ENCODE results near the gene LHFPL6.

Gene LHFPL6

DNA sequence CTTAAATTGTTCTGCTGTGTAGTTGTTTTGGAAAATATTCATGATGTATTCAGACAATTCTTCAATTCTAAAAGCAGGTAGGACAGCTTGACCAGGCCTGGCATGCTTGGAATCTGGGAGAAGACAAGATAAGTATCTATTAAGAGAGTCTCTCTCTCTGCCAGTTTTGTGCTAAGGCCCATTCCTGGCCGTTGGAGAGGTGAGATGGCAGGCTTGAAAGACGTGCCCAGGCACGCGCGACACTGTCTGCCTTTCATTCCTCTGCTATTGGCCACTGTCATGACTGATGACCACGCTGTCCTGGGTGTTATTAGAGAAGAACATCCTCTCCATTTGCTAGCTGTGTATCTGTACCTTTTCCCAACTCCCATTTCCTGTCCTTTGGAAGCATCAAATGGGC lies 90.3 kb downstream of the LHFPL6 start:
- DNase-seq (ENCODE audit: low spot score), result no peak

DNA sequence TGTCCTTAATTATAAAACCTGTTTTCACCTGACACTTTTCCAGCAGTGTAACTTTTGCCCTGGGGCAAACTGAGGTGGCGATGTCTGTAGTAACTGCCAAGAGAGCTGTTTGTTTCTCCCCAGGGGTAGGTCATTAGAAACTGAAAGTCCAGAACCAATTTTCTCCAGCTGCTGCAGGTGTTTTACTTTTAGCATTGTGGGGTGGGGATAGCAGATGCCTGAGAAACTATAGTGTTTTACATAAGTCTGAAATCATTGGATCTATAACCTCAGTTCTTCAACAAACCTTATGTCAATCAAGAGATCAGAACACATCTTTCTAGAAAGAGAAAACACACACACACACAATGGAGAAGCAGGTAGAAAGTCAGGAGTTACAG lies 92.7 kb downstream of the LHFPL6 start:
- no peak for DNase-seq (ENCODE audit: low spot score)

DNA sequence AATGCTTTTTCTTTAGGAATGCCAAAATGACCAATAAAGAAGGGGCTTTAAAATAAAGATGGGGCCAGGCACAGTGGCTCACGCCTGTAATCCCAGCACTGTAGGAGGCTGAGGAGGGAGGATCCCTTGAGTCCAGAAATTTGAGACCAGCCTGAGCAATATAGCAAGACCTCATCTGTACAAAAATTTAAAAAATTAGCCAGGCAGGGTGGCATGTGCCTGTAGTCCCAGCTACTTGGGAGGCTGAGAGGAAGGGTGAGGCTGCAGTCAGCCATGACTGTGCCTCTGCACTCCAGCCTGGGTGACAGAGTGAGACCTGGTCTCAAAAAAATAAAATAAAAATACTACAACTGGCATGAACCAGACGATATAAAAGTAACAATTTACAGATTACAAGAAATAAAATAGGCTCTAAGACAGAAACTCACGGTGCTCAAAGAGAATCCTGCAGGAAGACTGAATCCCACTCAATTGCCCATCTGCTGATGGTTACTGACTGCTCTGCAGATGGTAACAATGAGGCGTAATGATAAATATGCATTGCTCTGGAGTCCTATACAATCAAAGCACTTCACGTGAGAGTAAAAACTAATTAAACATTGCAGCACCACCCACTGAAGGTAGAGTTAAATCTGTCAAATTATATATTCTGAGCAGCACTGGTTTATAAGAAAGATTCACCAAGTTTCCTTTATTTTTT lies 93.2 kb downstream of the LHFPL6 start:
- no peak for DNase-seq (ENCODE audit: low spot score)

DNA sequence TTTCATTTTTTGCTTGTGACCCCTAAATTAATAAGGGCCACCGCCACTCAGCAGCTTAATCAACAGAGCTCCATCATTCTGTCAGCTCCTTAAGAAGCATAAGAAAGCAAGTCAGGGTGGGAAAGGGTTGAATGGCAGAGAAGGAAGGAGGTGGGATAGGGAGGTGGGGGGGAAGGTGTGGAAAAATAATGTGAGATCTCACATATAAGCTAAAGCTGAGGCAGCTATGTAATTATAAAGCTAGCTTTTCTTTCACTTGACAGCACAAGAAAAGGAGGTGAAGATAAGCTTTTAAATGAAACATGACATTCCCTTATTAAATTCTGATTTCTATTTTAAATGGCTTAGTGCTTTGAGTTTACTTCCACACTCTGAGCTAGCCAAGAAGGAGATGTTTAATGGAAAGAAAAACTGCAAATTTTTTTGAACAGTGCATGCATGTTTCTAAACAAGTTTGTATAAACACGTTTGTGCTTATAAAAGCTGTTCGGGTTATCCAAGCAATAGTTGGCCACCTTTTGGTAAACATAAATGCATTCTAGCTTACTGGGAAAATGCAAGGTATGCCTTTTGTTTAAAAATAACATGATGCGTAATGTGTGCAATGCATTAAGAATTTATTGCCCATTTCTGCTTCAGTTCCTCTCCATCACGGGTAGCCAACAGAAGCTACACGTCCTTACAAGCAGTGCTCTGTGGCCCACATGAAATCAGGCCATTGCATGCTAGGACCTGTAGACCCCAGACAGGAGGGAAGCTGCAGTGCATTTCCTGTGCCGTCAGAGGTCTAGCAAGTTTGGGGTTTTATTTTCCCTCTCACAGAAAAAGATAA lies 96.2 kb downstream of the LHFPL6 start:
- no peak for DNase-seq (ENCODE audit: low spot score)

DNA sequence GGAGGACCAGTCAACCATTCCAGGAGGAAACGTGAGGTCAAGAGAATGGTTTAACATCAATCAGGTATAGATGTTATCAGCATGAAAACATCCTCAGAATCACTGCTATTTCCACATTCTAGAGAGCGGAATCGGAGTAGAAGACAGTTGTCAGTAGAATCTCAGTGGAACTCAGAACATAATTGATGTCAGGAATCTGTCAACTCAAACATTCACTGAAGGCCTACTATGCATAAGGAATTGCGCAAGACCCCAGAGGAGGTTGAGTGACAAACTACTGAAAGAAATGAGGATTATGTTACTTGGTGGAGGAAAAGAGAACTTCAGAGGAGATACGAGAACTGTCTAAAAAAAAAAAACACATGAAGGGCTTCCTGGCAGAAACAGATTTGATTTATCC lies 97.8 kb downstream of the LHFPL6 start:
- DNase-seq (ENCODE audit: low spot score), result no peak

DNA sequence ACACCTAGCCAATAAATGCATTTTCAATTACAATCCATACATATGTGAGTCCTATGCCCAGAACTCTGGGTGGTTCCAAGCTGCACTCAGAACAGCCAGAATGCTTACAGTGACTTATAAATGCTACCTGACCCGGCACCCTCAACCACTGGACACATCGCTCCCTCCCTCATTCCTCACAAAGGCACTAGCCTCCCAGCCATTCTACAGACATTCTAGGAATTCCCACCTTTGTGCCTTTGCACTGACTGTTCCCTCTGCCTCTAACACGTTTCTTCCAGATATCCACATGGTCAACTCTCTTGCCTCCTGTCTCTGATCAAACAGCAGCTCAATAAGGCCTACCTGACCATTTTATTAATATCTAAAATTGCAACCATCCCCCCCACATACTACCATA lies 99.9 kb downstream of the LHFPL6 start:
- DNase-seq (ENCODE audit: low spot score), result no peak

DNA sequence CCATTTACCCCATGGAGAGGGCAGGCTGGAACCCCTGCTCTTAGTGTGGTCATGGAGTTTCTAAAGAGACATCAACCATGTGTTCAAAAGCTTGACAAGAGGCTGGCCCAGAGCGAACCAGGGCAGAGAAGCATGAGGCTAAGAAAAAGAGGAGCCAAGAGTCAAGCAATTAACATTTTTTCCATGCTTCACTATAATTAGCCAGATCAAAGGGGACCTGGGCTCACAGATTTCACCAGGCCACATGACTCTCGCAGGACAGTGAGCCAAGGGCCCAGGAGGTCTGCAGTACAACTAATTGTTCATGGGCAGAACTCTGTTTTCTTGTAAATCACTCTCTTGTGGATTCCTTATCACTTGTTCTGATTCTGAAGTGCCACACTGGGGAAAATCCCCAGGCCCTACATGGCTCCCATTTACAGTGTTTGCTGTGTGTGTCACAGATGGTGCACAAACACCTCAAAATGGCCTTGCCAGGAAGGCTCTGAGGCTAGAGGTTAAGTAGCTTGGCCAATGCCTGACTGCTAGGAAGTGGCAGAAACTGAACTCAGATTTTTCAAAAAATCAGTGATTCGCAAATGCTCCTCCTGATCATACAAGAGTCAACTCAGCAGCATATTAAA lies 101.2 kb downstream of the LHFPL6 start:
- no peak for DNase-seq (ENCODE audit: low spot score)

DNA sequence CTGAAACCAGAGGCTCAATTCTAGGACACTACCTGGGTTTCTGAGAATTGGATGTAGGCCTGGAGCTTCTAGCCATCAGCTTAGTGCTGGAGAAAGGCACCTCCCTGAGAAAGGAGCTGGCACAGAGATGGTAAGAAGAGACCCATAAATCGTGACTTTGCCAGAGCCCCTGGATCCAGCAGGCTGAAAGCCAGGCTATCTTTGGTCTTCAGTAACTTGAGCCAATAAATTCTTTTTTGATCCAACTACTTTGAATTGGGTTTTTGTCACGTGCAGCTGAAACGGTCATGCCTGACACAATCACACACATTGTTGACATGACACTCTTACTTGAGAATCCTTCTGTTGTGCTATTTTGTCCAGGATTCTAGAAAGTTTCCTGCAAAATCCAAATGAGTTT lies 103.4 kb downstream of the LHFPL6 start:
- DNase-seq (ENCODE audit: low spot score), result no peak

DNA sequence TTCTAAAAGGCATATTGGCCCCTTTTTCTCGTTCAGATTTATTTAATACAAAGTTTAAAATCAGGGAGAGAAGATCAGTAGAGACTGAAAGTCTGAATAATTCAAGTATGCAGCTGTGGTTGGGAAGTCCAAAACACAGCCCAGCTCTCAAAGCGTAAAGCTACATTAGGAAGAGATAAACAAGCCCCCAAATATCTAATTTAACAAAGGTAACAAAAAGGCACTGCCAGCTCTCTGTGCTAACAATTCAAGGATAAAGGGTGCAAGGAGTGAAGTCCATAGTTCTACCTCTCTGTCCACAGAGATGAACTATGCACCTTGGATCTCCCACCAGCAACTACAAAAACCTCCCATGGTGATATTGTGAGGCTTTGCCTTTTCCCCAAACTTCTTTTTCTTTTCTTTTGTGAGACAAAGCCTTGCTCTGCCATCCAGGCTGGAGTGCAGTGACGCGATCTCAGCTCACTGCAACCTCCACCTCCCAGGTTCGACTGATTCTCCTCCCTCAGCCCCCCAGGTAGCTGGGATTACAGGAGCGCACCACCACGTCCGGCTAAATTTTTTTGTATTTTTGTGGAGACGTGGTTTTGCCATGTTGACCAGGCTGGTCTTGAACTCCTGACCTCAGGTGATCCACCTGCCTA lies 104.4 kb downstream of the LHFPL6 start:
- DNase-seq (ENCODE audit: low spot score), result no peak

DNA sequence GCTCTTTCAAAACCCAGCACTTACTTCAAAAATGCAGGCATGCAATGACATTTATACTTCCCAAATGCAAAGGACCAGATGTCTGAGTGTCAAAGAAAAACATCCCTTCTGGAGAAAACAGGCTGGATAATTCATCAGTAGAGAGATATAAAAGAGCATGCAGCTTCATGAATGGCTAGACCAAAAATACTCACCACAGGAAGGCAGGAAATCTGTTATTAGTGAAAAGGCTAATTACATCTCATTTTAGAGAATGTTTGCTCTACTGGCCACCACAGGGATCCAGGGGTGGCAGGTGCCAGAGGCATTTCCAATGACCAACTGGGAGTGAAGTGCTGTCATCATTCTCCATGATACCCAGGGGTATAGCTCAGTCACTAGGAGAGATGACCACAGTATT lies 106.5 kb downstream of the LHFPL6 start:
- no peak for DNase-seq (ENCODE audit: low spot score)

DNA sequence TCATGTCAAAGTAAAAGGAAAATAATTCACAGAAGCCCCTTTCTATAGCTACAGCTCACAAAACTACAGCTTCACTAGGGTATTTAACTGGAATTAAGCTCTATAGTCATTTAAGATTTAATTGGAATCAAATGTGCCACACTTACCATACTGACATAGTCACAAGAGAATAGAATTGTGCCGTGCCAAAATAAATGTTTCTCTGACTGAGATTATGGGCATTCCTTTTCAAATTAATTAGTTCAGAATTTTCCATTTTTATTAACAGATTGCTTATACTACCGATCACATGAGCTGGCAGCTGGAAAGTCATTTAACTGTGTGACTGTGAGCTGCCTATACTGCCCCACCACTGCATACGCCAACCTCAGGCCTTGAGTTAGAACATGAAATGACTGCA lies 108.4 kb downstream of the LHFPL6 start:
- DNase-seq (ENCODE audit: low spot score), result no peak

DNA sequence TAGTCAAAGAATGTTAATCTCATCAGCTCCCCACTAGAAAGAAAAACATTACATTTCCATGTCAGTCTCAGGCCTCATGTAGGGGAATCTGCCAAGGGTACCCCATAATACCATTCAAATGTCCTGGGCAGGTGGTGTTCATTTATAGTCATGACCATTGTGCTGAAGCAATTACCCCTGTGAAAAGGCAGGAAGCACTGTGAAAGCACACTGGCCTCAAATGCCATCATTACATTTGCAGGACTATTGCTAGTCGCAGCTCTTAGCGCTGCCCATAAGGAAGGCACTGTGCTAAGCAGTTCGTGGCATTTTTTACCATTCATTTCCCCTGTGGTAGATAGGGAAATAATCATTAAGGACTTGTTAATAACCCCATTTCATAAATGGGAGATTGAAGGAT lies 109.0 kb downstream of the LHFPL6 start:
- no peak for DNase-seq (ENCODE audit: low spot score)

DNA sequence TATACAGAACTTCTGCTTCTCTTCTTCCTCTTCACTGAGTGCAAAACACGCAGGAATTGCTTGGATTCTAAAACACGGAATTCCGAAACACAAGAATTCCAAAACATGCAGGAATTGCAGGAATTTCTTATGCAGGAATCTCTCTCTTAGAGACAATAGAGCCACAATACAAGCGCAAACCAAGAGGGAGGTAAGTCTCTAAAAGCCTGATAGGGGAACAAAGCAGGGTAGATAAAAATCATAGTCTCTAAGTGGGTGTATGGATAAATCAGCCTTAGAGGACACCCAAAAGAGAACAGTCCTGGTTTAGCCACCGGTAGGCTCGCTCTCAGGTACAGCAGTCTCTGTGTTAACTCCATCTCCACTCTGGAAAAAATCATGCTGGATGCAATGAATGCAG lies 112.9 kb downstream of the LHFPL6 start:
- DNase-seq (ENCODE audit: low spot score), result no peak

DNA sequence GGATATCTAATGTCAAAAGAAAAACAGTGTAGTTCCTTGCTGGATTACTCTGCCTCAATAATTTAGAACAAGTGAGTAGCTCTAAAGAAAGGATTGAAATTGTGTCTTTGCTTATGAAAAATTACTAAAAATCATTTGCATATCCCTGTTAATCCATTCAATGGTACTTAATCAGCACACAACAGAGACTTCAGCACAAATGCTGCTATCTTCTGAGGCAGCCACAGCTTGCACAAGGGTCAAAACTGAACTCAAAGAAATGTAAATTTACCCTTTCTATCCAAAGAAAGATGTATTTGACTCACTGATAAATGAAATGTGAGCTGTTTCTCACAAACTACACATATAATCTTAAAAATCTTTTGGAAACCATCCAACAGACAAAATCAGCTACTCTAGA lies 116.2 kb downstream of the LHFPL6 start:
- no peak for DNase-seq (ENCODE audit: low spot score)

DNA sequence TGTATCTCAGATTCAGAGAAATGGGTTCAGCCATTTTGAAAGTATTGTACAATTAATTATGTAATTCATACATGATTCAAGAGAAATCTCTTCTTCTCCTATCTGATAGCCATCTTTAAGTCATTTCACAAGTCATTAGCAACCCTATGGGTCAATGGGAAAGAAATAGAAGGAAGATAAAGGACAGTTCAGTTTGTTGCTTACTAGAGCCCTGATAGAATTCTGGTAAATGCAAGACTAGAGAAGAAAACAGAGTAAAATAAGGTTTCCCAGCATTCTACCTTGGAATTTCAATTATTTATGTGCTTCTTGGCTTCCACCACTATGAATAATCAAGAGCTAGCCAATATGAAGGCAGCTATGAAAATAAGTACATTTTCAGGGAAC lies 117.7 kb downstream of the LHFPL6 start:
- DNase-seq (ENCODE audit: low spot score), result no peak

DNA sequence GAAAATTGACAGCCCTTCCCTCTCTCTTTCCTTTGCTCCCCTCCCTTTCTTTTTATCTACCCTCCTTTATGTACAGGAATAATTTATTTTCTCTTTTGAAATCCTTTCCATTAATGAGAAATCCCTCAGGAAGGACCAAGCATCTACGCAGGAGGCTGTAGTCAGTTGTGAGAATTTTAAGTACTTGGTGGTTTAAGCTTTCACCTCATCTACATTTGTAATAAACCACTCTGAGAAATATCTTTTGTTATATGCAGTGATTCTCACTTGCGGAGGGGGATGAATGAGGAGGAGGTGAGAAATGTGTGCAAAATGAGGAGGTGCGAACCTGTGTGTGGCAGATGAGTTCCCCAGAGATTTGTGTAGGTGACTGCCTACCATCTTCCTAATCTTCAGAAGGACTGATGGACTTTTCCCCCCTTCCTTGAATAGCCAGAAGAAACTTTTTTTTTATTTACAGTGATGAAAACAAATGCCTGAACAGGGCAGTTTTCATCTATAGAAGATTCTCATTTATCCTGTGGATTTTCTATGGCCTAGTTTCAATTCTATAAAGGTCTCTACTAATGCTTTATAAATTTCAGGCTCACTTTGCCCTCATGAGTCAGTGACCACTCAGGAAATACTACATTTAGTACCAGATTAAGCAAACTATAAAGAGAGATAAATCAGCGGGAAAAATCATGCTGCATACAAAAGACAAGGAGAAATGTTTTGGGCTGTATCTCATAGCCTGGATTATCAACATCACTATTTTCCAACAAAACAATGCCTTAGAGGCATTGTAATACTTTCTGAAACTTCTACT lies 118.3 kb downstream of the LHFPL6 start:
- DNase-seq (ENCODE audit: low spot score), result no peak

DNA sequence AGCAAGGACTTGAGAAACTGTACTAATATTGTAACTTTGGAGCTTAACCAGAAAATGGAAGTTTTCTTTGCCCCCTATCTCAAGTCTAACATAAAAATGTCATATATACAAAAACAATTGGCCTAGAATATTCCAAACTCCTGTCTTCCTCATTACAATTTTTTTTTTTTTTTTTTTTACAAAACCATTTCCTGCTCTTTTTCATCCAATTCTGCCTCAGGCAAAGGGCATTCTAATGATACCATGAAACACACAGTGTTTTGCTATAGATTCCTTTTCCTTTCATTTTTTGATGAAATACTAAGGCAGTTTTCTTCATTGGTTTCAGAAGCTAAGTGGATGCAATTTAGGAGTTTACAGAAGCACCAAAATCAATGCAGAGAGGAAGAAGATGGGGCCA lies 119.7 kb downstream of the LHFPL6 start:
- no peak for DNase-seq (ENCODE audit: low spot score)

DNA sequence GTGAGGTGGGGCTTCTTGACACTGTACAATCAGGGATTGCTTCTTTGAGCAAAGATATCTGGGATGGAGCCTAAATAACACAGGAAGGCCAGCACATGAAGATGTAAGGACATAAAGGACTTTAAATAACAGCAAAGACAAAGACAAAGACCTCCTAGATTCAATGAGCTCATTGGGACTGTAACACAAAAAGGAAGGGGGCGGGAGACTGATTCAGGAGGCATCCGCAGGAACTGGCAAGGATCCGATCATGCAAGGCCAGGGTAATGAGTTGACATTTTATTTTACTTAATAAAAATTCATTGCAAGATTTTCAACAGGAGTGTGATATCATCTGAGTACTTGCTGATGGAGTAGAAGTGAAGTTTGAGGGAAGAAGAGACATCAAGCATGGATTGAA lies 121.5 kb downstream of the LHFPL6 start:
- DNase-seq (ENCODE audit: low spot score), result peak; percentile 54

DNA sequence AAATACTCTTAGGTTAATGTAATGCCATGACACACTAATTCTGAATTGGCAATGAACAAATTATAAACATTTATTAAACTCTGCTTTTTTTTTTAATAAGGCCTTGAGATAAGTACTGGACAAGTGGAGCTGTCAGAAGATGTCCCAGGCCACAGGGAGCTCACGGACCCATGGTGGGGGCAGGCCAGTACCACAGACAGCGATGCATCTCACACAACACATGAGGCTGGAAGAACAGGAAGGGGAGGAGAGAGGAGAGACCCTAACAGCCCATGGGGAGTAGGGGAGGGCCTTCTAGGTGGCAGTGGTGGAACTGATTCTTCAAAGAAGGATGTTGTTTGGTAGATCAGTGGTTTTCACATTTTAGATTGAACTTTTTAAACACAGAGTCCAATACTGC lies 128.4 kb downstream of the LHFPL6 start:
- DNase-seq (ENCODE audit: low spot score), result no peak

DNA sequence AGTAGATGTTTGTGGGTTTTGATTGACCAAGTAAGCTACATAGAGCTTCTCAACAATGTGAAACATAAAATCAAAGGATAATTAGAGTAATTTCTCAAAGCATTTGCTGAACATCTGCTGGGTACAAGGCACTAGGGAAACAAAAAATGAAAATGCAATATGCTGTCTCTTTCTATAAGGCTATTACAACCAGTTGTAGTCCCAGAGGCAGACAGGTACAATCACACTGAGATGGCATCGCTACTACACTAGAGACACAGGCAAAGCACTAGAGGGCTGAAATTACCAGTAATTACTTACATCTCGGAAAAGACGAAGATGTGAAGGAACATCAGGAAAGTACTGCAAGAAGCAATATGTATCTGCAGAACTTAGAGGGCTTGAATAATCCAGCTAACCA lies 133.3 kb downstream of the LHFPL6 start:
- no peak for DNase-seq (ENCODE audit: low spot score)

DNA sequence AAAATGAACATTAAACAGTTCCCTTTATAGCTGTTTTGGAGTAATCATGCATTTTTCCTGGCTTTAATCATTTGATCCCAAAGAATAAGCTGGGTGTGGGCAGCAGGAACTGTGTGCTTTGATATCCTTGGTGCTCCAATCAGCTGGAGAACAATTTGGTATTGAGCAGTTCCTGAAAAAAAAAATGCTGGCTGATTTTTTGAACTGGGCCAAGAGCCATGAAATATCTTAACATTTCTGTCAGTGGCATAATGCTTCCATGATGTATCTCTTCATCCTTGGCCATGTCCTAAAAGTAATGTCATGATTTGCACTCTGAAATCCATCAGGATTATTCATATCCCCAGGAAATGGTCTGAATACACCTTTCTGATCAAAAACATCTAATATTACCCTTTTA lies 134.7 kb downstream of the LHFPL6 start:
- no peak for DNase-seq (ENCODE audit: low spot score)

DNA sequence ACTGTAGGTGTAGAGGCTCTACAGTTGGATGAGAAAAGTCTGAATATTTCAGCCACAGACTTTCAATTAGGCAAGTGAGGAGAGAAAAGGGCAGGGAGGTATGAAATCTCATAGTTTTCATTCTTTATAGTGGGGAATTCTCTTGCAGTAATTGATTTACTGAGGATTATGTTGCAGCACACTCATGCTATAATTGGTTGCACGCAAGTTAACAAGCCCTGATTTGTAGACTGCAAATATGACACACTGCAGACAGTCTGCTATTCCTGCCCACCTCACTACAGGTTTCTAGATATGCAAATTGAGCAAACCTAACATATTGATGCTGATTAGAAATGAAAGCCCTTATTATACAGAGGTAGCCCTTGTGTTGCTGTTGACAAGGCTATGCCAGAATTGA lies 139.4 kb downstream of the LHFPL6 start:
- no peak for DNase-seq (ENCODE audit: low spot score)
